Endometrial microvascular endothelial cells (primary cell): ENCODE results near the gene VPS13D. TPM values are rescaled to one million over a fixed set of nuclear protein-coding genes. Genes with fewer than 3 reads are reported as not detected.

Experiments used
- in situ Hi-C: cut with HindIII; loops from 2 replicates; pipeline ENCODE4 v1.10.0; 2017; ENCODE audit warnings: low sequenced_read_pairs, low pct_unique_long_range_greater_than_20kb; ENCODE audit errors: inconsistent ontology term
- total RNA-seq: library from RNA; depleted of rRNA; stranded (reverse); fragments of >200 nt; gene quantifications from one replicate; pipeline ENCODE4 v1.2.3, GENCODE V29; 2015; ENCODE audit errors: inconsistent ontology term

Gene VPS13D
- total RNA-seq, 1 donor from 2014 or later, result 19.3 TPM

DNA sequence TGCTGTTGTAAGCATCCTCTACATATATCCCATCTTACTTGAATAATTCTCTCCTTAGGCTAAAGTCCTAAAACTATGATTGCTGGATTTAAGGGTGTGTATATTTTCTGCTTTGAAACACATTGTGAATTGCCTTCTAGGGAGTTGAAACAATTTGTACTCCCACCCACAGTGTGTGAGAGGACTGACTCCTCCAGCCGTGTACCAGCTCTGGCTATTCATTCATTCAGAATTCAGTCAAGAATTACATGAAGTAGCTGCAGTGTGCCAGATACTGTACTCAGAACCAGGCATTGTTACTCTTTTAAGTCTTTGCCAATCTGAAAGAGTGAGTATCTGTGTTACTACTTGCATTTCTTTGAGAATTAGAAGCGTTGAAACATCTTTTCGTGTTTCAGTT, 253.2 kb downstream of the VPS13D start:
- in situ Hi-C loops, result no loop called here

DNA sequence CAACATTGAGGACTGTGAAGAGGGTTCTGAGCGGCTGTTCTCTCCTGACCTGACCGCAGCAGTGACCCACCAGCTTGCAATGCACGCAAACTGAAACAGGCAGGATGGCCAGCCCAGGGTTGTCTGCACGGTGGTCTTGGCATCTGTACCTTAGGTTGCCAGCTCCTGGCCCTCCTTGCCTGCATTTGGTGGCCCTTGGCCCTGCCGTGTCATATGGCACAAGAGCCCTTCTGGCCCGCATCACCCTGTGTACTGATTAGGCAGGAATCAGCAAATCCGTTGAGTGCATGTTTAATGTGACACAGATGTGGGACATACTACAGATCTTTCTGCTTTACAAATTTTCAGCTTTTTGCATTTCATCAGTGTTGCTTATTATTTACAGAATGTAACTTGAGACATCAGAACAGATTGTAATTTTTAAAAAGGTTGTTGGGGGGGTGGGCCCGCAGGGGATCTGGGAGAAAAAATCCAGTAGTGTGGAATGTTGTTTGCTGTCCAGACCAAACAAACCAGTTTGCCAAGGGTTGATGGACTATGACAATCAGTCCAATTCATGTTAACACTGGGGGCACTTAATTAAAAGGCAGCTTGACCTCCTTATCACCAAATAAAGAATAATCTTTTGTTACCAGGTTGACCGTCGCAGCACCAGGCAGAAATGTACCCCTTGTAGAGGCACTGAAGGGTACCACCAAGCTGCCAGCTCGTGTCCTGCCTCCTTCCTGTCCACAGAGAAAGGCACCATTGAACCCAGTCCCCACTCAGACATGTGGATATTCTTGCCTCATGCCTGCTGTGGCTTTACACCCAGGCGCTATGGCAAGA, 255.6 kb downstream of the VPS13D start:
- in situ Hi-C loops, result no loop called here

DNA sequence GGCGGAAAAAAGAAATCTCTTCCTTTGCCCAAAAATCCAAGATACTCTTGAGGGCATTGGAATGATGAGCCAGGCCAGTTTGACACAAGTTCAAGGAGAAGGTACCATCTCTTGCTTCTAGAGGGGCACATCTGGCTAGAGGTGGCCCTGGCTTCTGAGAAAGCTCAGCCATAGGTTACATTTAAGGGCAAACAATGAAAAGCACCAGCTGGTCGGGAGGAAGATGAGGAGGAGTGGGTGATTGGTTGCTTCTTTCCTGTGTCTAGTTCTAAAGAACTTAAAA, 256.2 kb downstream of the VPS13D start:
- in situ Hi-C loops, result no loop called here

DNA sequence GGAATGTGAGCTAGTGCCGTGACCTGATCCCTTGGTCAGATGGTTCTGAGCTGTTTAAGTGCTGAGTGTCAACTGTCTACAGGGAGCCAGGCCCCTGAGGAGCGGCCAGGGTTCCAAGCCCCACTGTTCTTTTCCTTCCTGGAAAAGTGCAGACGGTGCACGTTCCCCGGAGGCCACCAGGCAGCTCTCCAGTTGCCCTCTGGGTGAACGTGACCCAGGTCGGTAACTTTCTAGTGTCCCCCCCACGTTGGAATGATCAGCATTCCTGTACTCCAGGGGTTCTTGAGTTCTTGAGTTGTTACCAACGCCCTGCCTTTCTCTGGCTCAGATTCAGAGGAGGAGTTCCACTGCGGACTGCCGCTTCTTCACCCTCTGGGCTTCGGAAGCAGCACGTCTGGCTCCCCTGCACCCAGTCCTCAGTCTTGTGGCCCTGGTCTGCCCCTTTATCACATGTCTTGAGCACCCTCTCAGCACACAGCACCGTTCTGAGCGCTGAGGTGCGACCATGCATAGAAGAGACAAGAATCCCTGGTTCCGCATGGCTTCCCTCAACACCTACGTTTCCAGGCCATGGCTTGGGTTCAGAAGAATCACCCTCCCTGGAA, 256.7 kb downstream of the VPS13D start:
- in situ Hi-C loops, result no loop called here

DNA sequence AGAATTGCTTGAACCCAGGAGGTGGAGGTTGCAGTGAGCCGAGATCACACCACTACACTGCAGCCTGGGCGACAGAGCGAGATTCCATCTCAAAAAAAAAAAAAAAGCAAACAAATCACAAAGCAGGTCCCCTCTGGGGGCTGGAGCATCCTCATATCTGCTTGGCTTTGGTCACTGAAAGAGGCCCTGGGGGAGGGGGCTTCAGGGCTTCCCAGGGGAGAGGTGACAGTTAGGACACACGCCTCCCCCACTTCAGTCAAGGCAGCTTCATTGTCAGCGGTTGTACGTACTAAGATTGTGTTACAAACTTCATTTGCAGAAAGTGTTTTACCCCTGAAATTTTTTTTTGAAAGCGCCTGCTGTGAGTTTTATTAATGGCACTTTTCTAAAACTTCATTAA, 257.7 kb downstream of the VPS13D start:
- in situ Hi-C loops, result no loop called here

DNA sequence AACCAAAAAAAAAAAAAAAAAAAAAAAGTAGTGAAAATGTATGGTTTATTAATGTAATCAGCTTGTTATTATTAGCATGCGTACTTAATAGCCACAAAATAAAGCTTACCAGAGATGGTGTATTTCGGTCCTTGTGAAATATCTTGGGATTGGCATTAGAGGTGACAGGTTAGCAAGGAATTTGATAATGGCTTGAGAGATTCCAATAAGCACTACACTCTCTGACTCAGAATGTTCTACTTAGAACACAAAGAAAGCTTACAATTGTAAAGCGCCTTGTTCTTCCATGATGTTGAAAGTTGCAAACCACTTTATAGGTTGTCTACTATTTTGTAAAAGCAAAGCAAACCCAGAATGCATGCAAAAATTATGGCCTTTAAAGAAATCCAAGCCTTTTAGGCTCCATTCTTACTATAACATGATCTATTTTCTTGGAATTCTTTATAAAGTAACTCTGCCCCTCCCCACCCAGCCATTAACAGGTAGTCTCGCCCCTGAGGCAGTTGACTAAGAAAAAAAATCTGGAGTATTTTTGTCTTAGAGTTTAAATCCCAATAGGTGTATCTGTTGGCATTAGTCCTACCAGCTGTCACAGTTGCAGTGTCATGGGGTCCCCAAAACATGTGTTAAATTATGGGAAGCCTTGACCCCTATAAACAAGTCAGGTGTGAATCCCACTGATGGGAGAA, 259.0 kb downstream of the VPS13D start:
- in situ Hi-C loops, result no loop called here

DNA sequence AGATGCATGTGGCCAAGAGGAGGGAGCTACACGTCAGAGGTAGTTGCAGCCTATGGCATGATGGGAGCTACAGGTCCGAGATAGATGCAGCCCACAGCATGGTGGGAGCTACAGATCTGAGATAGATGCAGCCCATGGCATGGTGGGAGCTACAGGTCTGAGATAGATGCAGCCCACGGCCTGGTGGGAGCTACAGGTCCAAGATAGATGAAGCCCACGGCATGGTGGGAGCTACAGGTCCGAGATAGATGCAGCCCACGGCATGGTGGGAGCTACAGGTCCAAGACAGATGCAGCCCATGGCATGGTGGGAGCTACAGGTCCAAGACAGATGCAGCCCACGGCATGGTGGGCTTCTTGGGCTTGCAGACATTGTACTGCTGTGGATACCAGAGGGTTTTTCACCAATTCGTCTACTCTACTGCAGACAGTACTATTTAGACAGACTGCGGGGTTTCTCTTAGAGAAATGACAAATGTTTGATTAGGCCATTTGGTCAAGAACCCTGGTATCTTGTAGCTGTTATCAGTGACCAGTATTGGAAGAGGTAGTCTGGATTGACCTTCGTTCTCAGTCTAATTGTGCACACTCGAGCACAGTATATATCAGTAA, 260.8 kb downstream of the VPS13D start:
- in situ Hi-C loops, result no loop called here

DNA sequence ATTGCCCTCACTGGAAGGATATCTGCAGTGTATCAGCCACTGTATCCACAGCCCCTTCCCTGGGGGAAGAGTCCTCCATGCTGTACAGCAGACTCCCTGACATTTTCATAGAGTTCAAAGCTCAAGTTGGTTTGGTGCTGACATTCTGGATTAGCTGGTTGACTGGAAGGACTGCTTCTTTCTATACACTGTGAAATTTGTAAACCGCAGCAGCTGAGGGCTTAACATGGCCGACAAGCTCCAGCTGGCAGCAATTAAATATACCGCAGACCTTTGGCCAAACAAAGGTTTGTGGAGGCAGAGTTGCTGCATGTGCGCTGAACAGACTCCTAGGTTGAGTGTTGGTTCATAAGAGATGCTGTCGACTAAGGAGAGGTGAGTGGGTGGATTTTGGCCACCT, 261.8 kb downstream of the VPS13D start:
- in situ Hi-C loops, result no loop called here

DNA sequence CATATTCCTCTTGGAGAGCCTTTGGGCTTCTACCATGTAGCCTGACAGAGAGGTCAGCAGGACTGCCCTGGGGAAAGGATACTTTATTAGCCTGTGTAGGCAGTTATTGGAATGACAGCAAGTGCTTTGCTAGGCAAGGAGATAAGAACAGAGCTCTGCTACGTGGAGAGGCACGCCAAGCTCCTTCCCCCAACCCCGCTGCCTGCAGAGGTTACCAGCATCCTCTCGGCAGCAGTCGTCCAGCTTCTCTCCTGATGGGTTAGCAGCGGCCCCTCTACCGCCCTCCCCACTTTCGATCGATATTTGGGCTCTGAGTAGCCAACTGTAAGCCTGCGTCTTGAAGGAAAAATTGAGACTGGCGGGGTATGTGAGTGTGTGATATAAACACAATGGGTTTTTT, 265.9 kb downstream of the VPS13D start:
- in situ Hi-C loops, result no loop called here

DNA sequence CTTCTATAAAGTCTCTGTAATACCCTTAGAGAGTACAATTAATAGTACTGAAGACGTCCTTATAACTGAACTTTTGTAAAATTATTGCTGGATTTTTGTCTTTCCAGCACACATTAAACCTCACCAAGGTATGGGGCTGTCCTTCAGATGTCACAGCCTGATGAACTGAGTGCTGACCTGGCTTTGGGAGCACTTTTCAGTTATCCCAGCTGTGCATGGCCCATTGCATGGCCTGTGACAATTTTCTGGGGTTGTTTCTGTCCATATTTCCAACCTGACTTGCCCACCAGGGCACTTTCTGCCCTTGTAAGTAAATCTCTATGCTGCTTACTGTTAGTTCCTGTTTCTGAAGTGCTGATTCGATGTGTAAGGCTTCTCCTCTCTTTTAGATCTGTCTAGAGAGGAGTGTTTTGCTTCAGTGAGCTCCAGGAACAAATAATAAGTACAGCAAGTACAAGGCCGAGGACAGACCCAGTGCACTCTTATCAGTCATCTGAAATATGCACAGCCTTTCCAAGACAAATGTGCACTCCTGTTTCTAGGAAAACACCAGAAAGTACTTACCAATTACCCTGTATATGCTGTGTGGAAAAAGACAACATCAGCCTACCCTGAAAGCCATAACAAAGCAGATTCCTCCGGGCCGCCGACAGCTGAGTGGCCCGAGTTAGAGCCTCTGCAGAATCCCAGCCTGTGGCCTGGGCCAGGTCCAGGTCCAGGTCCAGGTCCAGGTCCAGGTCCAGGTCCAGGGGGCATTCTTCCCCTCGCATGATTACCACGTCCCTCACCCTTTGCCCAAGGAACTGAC, 266.5 kb downstream of the VPS13D start:
- in situ Hi-C loops, result no loop called here

DNA sequence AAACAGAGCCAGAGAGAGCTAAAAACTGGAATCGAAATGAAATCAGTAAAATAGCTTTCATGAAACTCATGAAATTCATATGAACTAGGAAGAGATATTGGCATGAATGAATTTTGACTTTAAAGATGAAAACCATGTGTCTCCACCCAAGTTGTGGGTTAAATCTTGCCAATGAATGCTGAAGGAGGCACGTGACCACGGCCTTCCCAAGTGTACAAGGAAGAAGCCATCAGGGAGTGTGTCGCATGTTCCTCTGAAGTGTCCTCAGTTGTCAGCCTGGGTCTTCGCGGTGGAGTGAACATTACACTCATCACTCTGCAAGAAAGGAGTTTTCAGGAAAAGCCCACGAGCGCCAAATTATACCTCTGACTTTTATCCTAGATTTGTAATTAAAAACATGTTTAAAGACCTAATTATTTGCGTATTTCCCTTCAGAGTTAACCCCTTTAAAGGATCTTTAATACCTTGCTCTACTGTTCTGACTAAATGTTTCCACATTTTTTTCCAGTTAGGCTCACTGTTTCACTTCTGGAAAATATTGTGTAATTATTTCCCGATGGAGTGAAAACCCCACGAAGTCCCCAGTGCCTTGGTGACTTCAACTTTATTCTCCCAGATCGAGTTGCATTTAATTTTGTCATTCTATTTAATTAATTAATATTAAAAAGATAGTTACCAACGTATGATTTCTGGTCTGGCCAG, 269.9 kb downstream of the VPS13D start:
- in situ Hi-C loops, result loop anchor here (25.0 kb wide), 1 partner anchor 87 kb away; no protein-coding TSS in a partner anchor

DNA sequence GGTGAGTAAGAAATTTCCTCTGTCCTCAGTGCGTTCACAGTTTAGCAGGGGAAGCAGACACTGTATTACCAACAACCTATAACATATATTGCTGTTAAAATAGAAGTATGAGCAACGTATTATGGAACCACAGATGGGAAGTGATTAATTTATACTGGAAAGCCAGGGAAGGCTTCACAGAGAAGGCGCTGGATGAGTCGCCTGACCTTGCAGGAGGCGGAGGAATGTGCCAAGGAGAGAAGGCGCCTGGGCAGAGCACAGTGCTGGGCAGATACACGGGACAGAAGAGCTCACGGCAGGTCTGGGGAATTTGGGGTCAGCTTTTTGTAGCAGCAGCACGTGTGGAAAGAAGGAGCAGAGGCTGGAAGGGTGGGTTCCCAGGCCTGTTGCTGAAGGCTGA, 271.8 kb downstream of the VPS13D start:
- in situ Hi-C loops, result loop anchor here (25.0 kb wide), 1 partner anchor 89 kb away; no protein-coding TSS in a partner anchor

DNA sequence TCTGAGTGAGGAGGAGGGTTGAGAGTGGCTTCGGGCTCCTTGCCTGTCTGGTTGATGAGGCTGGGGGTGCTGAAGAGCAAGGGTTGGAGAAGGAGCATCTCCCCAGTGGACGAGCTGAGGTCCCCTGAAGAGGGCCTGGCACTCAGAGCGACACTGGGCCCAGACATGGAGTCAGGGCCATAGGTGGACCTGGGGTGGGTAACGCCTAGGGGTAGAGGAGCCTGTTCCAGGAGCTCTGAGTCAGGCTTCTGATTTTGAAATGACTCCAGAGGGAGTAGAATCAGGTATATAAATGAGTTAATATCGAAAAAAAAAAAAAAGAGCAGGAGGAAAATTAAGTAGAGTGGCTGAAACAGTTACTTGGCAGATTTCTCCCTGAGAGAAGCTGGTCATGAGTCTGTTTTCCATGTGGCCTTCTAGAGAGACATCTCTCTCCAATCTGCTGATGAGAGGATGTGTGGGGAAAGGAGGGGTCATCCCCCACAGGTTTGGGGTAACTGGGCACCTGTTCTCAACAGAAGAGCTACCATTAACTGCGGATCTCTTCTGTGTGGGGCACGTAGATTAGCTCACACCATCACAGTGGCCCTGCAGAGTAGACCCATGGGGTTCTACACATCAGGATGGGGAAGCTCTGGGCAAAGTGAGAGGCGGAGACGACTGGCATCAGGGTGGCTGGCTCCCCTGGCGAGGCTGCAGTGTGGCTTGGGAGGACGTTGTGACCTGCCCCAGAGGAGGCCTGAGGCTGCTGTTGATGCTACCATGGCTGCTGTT, 272.7 kb downstream of the VPS13D start:
- in situ Hi-C loops, result loop anchor here (25.0 kb wide), 1 partner anchor 90 kb away; no protein-coding TSS in a partner anchor

DNA sequence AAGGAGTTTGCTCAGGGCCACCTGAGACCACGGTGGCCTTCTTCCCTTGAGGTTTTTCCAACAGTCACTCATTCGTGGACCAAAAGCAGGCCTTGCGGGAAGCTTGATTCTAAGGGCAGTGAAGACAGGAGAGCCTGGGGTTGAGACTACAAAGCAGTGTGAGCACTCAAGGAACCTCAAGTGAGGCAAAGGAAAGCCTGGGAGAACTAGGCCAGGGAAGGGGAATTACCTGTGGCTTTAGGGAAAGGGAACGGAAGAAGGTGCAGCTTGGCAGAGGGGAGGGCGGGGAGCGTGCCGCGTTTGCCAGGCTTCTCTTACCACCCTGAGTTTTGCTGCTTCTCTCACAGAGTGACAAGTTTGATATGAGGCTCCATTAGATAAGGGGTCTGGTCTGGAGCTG, 273.9 kb downstream of the VPS13D start:
- in situ Hi-C loops, result loop anchor here (25.0 kb wide), 1 partner anchor 91 kb away; no protein-coding TSS in a partner anchor

DNA sequence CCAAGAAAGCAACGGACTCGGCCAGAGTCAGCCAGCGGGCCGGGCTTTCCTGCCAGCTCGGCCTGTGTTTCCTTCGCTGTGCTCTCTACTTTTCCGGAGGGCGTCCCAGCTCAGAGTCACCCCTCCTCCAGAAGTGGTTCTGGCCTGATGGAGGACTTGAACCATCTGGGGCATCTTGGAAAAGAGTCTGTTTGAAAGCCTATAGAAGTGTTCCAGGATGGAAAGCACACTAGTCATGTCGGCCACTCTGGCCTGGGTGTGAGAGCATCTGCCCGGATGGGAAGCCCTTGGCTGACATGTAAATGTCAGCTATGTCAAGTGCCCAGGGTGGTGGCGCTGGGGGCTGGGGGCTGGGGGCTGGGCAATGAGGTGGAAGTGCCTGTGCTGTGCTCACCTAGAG, 274.8 kb downstream of the VPS13D start:
- in situ Hi-C loops, result loop anchor here (25.0 kb wide), 1 partner anchor 92 kb away; no protein-coding TSS in a partner anchor

DNA sequence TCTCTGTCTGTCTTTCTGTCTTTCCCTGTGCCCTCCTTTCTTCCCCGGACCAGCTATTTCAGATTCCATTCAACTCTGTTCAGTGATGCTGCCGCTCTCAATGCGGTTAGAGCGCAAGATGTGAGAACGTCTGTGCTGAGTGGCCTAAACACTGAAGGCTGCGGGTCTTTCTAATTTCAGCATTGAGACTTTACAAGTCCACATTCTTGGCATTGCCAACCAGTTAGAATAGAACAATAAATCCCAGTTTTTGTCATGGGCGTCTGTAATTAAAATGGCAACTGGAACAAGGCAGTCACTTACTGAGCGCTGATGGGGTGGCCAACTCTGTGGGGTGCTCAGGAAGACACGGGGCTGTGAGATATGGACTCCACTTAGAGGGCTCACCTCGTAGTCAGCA, 275.4 kb downstream of the VPS13D start:
- in situ Hi-C loops, result loop anchor here (25.0 kb wide), 1 partner anchor 93 kb away; no protein-coding TSS in a partner anchor

DNA sequence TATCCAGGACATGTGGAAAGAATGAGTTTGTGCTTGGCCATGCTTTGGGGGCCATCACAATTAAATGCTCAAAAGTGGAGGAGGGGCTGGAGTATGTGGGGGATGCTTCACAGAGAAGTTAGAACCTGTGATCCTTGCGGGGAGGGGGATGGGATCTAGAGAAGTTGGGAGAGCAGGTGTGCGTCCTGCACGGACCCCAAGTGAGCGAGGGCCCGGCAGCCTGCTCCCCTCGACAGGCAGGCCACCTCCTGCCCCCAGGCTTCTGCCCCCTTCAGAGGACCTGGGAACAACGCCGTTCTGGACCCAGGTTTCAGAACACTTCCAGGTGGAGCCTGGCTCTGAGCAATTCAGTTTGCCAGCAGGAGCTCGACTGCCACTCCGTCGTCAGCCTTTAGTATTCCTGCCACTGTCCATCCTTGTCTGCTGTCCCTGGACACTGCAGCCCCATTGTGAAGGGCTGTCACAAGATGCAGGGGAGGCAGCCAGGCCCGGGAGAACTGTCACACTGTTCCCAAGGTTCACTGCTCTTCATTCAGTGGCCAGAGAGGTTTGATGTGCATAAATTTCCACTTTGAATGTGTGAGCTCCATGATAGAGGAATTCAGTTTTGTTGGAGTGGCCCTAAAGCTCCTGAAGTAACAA, 275.9 kb downstream of the VPS13D start:
- in situ Hi-C loops, result loop anchor here (25.0 kb wide), 1 partner anchor 93 kb away; no protein-coding TSS in a partner anchor
